ENCODE results near the gene TBX2. TPM values are rescaled to one million over a fixed set of nuclear protein-coding genes. Genes with fewer than 3 reads are reported as not detected.

Gene TBX2
- total RNA-seq, 6 donors from 2014 or later, result 22.4 to 130 (median 92.7) TPM

DNA sequence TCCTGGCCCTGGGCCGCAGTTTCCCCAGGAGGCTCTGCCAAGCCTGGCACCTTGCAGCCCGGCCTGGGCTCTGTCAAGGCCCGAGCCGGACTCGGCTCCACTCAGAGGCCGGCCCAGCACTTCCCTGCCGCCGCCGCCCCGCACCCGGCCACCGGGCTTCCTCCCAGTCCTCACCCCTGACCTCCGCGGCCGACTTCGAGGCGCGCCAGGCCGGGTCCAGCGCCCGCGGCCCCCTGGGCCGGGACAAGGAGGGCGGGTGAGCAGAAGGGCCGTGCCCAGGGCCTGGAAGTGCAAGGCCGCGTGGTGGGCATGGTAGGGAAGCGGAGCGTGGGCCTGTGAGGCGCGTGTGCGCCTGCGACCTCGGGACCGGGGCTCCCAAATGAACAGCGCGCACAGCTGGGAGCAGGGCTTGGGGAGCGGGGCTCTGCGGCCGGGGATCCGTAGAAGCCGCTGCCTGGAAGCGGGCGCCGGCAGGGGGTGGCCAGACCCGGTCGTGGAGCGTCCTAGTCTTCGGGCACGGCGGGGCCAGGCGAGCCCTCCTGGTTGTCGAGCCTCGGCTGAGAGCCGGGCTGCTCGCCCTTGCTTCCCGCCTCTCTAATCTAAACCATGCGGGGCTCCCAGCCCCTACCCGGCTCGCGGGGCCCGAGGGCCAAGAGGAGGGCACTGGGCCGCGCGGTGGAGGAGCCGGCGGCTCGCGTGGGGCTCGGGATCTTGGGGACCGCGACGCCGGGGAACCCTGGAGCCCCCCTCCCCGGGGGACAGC is 52.1 kb downstream of the TBX2 start:
- Histone ChIP-seq H3K36me3 (no peaks in the 10 kb centered on the region), H3K9me3 (no peaks in the 10 kb centered on the region), H3K27me3 (peaks cover 0 to 51% (median 38%) of the 10 kb centered on the region in 4 donors), H3K4me3 (peak overlapping the region; percentile 6 to 52 (median 44)), H3K4me1 (peaks cover 13 to 35% (median 23%) of the 10 kb centered on the region in 4 donors), H3K27ac (peak overlapping the region; percentile 81 to 92 (median 87))
- DNase-seq (peak in 1 of 2 donors; percentile 90), ATAC-seq (ENCODE audit: low FRiP score in 2 of 2) (peak; percentile 8 to 44)
- TF ChIP-seq POLR2AphosphoS5 (IDR thresholded peaks at IDR 0.05) (no peak), EP300 (IDR thresholded peaks at IDR 0.05) (no peak), POLR2A (IDR thresholded peaks at IDR 0.05) (peak in 1 of 4 donors; percentile 31)
- TF ChIP-seq, protein P1, sequence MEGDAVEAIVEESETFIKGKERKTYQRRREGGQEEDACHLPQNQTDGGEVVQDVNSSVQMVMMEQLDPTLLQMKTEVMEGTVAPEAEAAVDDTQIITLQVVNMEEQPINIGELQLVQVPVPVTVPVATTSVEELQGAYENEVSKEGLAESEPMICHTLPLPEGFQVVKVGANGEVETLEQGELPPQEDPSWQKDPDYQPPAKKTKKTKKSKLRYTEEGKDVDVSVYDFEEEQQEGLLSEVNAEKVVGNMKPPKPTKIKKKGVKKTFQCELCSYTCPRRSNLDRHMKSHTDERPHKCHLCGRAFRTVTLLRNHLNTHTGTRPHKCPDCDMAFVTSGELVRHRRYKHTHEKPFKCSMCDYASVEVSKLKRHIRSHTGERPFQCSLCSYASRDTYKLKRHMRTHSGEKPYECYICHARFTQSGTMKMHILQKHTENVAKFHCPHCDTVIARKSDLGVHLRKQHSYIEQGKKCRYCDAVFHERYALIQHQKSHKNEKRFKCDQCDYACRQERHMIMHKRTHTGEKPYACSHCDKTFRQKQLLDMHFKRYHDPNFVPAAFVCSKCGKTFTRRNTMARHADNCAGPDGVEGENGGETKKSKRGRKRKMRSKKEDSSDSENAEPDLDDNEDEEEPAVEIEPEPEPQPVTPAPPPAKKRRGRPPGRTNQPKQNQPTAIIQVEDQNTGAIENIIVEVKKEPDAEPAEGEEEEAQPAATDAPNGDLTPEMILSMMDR (IDR thresholded peaks at IDR 0.05), result no peak
- 2% methylated on average over 32 to 33 of the region's 75 CpGs for WGBS, 2 donors

DNA sequence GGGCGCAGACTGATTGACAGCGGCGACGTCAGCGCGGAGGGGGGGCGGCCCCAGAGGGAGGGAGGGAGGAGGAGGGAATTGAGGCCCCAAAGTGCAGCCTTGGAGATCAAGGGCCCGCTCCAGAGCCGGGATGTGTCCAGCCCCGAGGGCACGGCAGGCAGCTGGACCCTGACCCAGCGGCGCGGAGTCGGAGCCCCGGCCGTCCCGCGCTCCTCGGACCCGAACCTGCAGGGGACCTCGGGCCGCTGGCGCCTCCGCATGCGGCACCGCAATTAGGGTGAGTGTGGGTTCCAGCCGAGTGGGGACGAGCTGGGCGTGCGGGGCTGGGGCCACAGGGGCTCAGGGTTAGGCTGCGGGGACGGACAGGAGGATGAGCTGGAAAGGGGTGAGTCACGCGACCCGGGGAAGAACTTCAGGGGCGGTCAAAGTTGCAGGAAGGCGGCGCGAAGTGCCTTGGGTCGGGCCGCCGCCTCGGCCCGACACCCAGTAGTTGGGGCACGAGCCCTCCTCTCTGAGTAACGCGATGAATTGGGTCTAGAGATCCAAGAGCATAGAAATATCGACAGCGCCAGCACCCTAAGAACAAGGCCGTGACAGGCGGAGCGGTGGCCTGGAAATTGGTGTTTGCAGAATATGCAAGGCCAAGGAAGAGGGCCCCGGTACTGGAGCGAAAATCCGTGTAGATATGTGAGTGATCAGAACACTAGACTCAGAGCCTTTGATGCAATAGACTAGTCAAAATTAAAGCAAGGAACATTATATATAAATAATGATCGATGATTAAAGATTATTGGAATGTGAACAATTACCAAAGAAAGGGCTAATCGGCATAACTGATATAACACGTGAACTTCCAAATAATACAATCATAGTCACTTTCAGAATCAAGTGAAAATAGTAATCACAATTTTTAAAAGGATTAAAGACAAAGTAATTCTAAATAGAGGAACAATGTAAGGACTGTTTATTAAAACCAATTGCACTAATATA is 53.0 kb downstream of the TBX2 start, which contains the start of gene TBX4:
TBX4 (plus strand) TSS at position 122 of the 990 bp plus-strand sequence. CDS start 4,069 bp downstream, outside the sequence.
- Histone ChIP-seq H3K9me3 (no peaks in the 10 kb centered on the region), H3K4me1 (peaks cover 13 to 44% (median 28%) of the 10 kb centered on the region in 4 donors), H3K4me3 (peak within 1 kb of the TSS; percentile 6 to 52 (median 44)), H3K36me3 (no peaks in the 10 kb centered on the region), H3K27ac (peak within 1 kb of the TSS; percentile 81 to 92 (median 87)), H3K27me3 (peaks cover 0 to 59% (median 44%) of the 10 kb centered on the region in 4 donors)
- no peak for TF ChIP-seq EP300 (IDR thresholded peaks at IDR 0.05)
- TF ChIP-seq POLR2AphosphoS5 (IDR thresholded peaks at IDR 0.05), result peak in 1 of 2 donors; percentile 61
- peak in 2 of 4 donors; percentile 6 to 56 for TF ChIP-seq POLR2A (IDR thresholded peaks at IDR 0.05)
- TF ChIP-seq, protein P1 (IDR thresholded peaks at IDR 0.05), result no peak
- WGBS, 2 donors, result 12 to 17% methylated on average over 39 to 52 of the region's 59 CpGs
- ATAC-seq (ENCODE audit: low FRiP score in 2 of 2) (peak in 1 of 2 donors; percentile 44), DNase-seq (peak in 1 of 2 donors; percentile 91)

DNA sequence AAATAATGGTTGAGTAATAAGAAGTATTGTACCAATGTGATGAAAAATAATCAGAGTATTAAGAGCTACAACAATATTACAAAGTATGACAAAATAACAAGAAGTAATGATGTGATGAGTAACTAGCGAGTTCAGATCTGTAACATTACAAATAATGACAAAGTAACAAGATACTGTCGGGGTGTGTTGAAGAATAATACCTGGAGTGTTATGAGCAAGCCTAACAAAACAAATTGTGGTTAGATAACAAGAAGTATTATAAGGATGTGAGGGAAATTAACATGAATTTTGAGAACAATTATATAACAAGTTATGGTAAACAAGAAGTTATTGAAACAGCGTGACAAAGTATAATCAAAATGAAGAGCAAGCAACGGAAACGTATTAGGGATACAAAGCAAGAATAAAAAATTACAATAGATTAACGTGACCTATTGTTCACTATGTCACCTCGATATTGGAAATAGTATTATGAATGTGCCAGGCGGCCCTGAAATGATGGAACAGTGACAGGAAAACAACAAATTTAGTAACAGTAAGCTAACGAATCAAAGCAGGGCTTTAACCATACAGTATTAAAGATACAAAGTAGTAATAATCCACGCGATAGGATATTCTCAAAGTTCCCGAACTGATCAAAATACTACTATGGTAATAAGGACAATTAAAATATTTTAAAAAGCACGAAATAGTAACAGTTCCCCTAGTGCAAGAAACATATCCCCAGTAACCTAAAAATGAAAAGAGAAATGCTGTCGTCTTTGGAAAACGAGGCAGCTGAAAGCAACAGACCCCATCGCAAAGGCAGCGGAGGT is 54.1 kb downstream of the TBX2 start:
- TF ChIP-seq, protein P1 (IDR thresholded peaks at IDR 0.05), result no peak
- no peak for TF ChIP-seq POLR2AphosphoS5 (IDR thresholded peaks at IDR 0.05)
- TF ChIP-seq POLR2A (IDR thresholded peaks at IDR 0.05), result no peak
- no peak for TF ChIP-seq EP300 (IDR thresholded peaks at IDR 0.05)
- WGBS, 2 donors, result 17 to 26% methylated on average over 17 of the region's 17 CpGs
- no peaks in the 10 kb centered on the region for H3K36me3 ChIP-seq
- H3K4me1 ChIP-seq, result peaks cover 14 to 48% (median 31%) of the 10 kb centered on the region in 4 donors
- H3K9me3 ChIP-seq, result no peaks in the 10 kb centered on the region
- peaks cover 0 to 66% (median 48%) of the 10 kb centered on the region in 4 donors for H3K27me3 ChIP-seq
- H3K27ac ChIP-seq, result peak overlapping the region; percentile 78 to 92 (median 86)
- ATAC-seq (ENCODE audit: low FRiP score in 2 of 2) (no peak), DNase-seq (no peak)
- peak overlapping the region in 3 of 4 donors; percentile 18 to 52 (median 52) for H3K4me3 ChIP-seq
